ENCODE measurements around the gene RIMKLA.

GRCh38 chr1:42348498-42348897 is 32.1 kb upstream of the RIMKLA start:
- TF ChIP-seq CTCF (IDR thresholded peaks at IDR 0.05 in 2 of 3, conservative IDR thresholded peaks at IDR 0.05 in 1 of 3; ENCODE audit: control insufficient read depth in 2 of 3, extremely low read depth in 1 of 3, insufficient read depth in 1 of 3, low read depth in 3 of 3, low read length in 3 of 3) (no peak), SREBF2 (IDR thresholded peaks at IDR 0.05; ENCODE audit: low read length) (no peak)

Measured in GM12878 (cell line).